B cell (primary cell): Measurements from ENCODE around the gene HOXA10. TPM values are rescaled to one million over a fixed set of nuclear protein-coding genes. Genes with fewer than 3 reads are reported as not detected.

Source experiments
- ATAC-seq: fragments of 200-7000 bp; cut with Tn5 transposase; one replicate; pipeline ENCODE4 v1.10.0; 2021; ENCODE audit warnings: low read depth, mild to moderate bottlenecking, moderate number of reproducible peaks, moderate library complexity
- CTCF ChIA-PET: fragments of 350-600 bp; sonication (Branson Sonifier 250); formaldehyde crosslinking; loops from one replicate; lab custom pipeline; 2021; ENCODE audit warnings: antibody characterized with exemption, inconsistent platforms; lab: Charles Lee
- POLR2A ChIA-PET: fragments of 350-600 bp; sonication (Branson Sonifier 250); formaldehyde crosslinking; loops from one replicate; lab custom pipeline; 2021; ENCODE audit warnings: antibody characterized with exemption; lab: Charles Lee
- DNase-seq: peaks from one replicate; pipeline ENCODE4 v3.0.0; 2013
- H2AFZ ChIP-seq: 2 replicates; pipeline ENCODE4 v1.6.1; 2012; ENCODE audit warnings: mild to moderate bottlenecking, low read depth, low read length; ENCODE audit not compliant: insufficient read depth, poor library complexity, severe bottlenecking
- H3K27ac ChIP-seq, 2 donors: 1 replicate in 1 of 2; 2 replicates in 1 of 2; pipeline ENCODE4 v1.5.1; 2012 to 2013; ENCODE audit warnings: low read length in 2 of 2, mild to moderate bottlenecking in 2 of 2, moderate library complexity in 1 of 2
- H3K27me3 ChIP-seq, 4 experiments: fragments of 200-600 bp in 1 of 4; sonication (generic) in 1 of 4; replicated peaks in 1 of 4; 1 replicate in 2 of 4; 2 replicates in 2 of 4; pipeline versions ENCODE4 v1.6.1 to v1.7.0; 2013 to 2016; ENCODE audit warnings: low read length in 3 of 4, mild to moderate bottlenecking in 2 of 4, mixed read lengths in 1 of 4, moderate library complexity in 1 of 4; ENCODE audit not compliant: insufficient read depth in 4 of 4, control insufficient read depth in 3 of 4; ENCODE audit errors: control extremely low read depth in 1 of 4
- H3K36me3 ChIP-seq, 2 experiments: replicated peaks in 1 of 2; 1 replicate in 1 of 2; 2 replicates in 1 of 2; pipeline versions ENCODE4 v1.6.1 to v1.7.1; 2013; ENCODE audit warnings: low read length in 1 of 2; ENCODE audit not compliant: insufficient read depth in 2 of 2, control insufficient read depth in 1 of 2; ENCODE audit errors: control extremely low read depth in 1 of 2, extremely low read depth in 1 of 2
- H3K4me1 ChIP-seq, 2 donors: fragments of 200-600 bp in 1 of 2; sonication (generic) in 1 of 2; 1 replicate in 1 of 2; 2 replicates in 1 of 2; pipeline versions ENCODE4 v1.5.1 to v1.6.1; 2013 to 2017; ENCODE audit warnings: low read length in 2 of 2; ENCODE audit not compliant: control insufficient read depth in 2 of 2, insufficient read depth in 2 of 2
- H3K4me2 ChIP-seq: replicated peaks from 2 replicates; pipeline ENCODE3; 2012; ENCODE audit warnings: mild to moderate bottlenecking, low read depth, low read length; ENCODE audit not compliant: poor library complexity, severe bottlenecking
- H3K4me3 ChIP-seq, 5 experiments: fragments of 200-600 bp in 1 of 5; sonication (generic) in 1 of 5; 1 replicate in 3 of 5; 2 replicates in 2 of 5; pipeline versions ENCODE4 v1.5.1 to v1.7.0; 2011 to 2016; ENCODE audit warnings: low read length in 4 of 5, mild to moderate bottlenecking in 4 of 5, low read depth in 2 of 5, control low read depth in 1 of 5, moderate library complexity in 1 of 5; ENCODE audit not compliant: insufficient read depth in 1 of 5; ENCODE audit errors: control extremely low read depth in 1 of 5, extremely low read depth in 1 of 5
- H3K79me2 ChIP-seq: fragments of 200-600 bp; sonication (generic); one replicate; pipeline ENCODE4 v1.6.0; 2016; ENCODE audit warnings: low read length; ENCODE audit not compliant: control insufficient read depth, insufficient read depth
- H3K9ac ChIP-seq: fragments of 200-600 bp; sonication (generic); 2 replicates; pipeline ENCODE4 v1.6.1; 2017; ENCODE audit warnings: mild to moderate bottlenecking, low read length, moderate library complexity
- H3K9me3 ChIP-seq, 3 donors: one replicate each; pipeline versions ENCODE4 v1.6.1 to v1.7.1; 2013; ENCODE audit warnings: low read length in 2 of 3; ENCODE audit not compliant: control insufficient read depth in 2 of 3, insufficient read depth in 1 of 3; ENCODE audit errors: control extremely low read depth in 1 of 3
- H4K20me1 ChIP-seq: 2 replicates; pipeline ENCODE4 v1.6.0; 2012; ENCODE audit warnings: mild to moderate bottlenecking, low read length; ENCODE audit not compliant: insufficient read depth, control insufficient read depth, poor library complexity, severe bottlenecking
- H3K27ac Mint-ChIP-seq: one replicate; pipeline ENCODE4 v1.8.0; 2021; ENCODE audit warnings: mixed read lengths
- H3K27me3 Mint-ChIP-seq: one replicate; pipeline ENCODE4 v1.8.0; 2021; ENCODE audit warnings: mixed read lengths
- H3K4me1 Mint-ChIP-seq: one replicate; pipeline ENCODE4 v1.8.0; 2021; ENCODE audit warnings: mixed read lengths
- H3K4me3 Mint-ChIP-seq: one replicate; pipeline ENCODE4 v1.8.0; 2021; ENCODE audit warnings: mixed read lengths
- H3K9me3 Mint-ChIP-seq: one replicate; pipeline ENCODE4 v1.8.0; 2022; ENCODE audit warnings: mixed read lengths; ENCODE audit not compliant: insufficient read depth
- EZH2 ChIP-seq: IDR thresholded peaks from 2 replicates; pipeline ENCODE4 v1.6.1; 2012; ENCODE audit warnings: borderline replicate concordance, low read depth, mild to moderate bottlenecking, moderate library complexity, low read length; ENCODE audit not compliant: insufficient read depth, poor library complexity, severe bottlenecking
- WGBS: methylation state at CpG from one replicate; pipeline ENCODE4 v1.1.5; 2013; ENCODE audit warnings: missing lambda C conversion rate; ENCODE audit not compliant: insufficient coverage; 5-methylcytosine and 5-hydroxymethylcytosine counted together
- intact Hi-C: fragments of 100-400 bp; cut with micrococcal nuclease; formaldehyde crosslinking; loops from one replicate; pipeline ENCODE4 v1.10.0; 2022
- polyA plus RNA-seq: library from polyadenylated mRNA; depleted of rRNA; stranded (reverse); fragments of >200 nt; gene quantifications from 2 replicates; pipeline ENCODE4 v1.2.3, GENCODE V29; 2012
- total RNA-seq, 2 donors: library from RNA; stranded (reverse); fragments of 120-200 nt in 1 of 2; gene quantifications; 1 replicate in 1 of 2; 2 replicates in 1 of 2; pipeline versions ENCODE4 v1.2.3 to v1.2.4, GENCODE V29; 2013 to 2022
- TF ChIP-seq, protein P1 (sequence below): fragments of 200-600 bp; IDR thresholded peaks from one replicate; pipeline ENCODE4 v1.8.0; 2022; ENCODE audit warnings: antibody characterized with exemption, mild to moderate bottlenecking

Gene HOXA10
- total and polyA plus RNA-seq, 2 donors (not counting 1 experiment from before 2014, with no cell fraction given): not detected

DNA sequence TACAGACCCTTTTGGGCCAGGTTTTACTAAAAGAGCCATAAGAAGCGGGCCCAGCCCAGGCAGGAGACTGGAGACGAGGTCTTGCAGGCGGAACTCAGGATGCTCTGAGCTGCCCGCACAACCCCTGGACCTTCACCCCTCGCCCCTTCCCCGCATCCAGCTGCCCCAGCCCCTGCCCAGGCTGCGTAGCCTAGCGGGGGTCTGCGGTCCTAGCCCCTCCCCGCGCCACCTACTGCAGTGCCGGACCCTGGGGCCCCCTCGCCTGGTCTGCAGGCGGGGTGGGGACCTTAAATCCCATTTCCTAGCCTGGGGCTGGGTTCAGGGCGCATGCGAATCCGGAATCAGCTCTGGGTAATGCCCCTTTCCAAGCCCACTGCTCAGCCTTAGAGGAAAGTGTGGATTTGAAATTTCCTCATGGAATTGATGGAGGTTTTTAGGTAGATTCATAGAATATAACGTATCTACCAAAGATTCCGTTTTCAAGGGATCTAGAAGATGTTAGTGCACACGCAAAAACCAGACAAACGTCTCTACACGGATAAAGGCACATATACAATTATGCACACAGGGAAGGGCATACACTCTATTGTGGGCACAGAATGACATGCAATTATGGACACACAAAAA lies 21.2 kb downstream of the HOXA10 start:
- H3K4me1 Mint-ChIP-seq: peaks cover 44% of the 10 kb centered on the region
- Histone ChIP-seq H3K79me2 (no peaks in the 10 kb centered on the region), H3K36me3 (no peaks in the 10 kb centered on the region), H3K4me2 (peak overlapping the region; percentile 79), H3K9ac (no peak overlapping the region), H3K4me1 (peaks cover 64 to 77% of the 10 kb centered on the region in 2 donors), H3K27me3 (peaks cover 1 to 98% (median 89%) of the 10 kb centered on the region in 4 experiments), H2AFZ (no peak overlapping the region), H3K9me3 (peaks cover 0 to 89% (median 18%) of the 10 kb centered on the region in 3 donors), H3K27ac (no peak overlapping the region), H3K4me3 (no peak overlapping the region), H4K20me1 (peaks cover 10% of the 10 kb centered on the region)
- 18% methylated on average over 12 of the region's 22 CpGs for WGBS
- intact Hi-C loops: loop anchor here (5.0 kb wide), 1 partner anchor 34 kb away; the partner anchor contains the start of gene HOXA11
- DNase-seq: no peak
- no peaks in the 10 kb centered on the region for H3K9me3 Mint-ChIP-seq
- no peak overlapping the region for H3K27ac Mint-ChIP-seq
- POLR2A ChIA-PET: no interaction called here
- CTCF ChIA-PET: interaction anchor here (0.8 to 6.9 kb wide), 5 partner anchors 9 to 1298 kb away, joined by 3 to 52 read pairs (median 3); no protein-coding TSS in a partner anchor
- H3K4me3 Mint-ChIP-seq: no peak overlapping the region
- peaks cover 71% of the 10 kb centered on the region for H3K27me3 Mint-ChIP-seq
- TF ChIP-seq EZH2: no peak
- TF ChIP-seq, protein P1, sequence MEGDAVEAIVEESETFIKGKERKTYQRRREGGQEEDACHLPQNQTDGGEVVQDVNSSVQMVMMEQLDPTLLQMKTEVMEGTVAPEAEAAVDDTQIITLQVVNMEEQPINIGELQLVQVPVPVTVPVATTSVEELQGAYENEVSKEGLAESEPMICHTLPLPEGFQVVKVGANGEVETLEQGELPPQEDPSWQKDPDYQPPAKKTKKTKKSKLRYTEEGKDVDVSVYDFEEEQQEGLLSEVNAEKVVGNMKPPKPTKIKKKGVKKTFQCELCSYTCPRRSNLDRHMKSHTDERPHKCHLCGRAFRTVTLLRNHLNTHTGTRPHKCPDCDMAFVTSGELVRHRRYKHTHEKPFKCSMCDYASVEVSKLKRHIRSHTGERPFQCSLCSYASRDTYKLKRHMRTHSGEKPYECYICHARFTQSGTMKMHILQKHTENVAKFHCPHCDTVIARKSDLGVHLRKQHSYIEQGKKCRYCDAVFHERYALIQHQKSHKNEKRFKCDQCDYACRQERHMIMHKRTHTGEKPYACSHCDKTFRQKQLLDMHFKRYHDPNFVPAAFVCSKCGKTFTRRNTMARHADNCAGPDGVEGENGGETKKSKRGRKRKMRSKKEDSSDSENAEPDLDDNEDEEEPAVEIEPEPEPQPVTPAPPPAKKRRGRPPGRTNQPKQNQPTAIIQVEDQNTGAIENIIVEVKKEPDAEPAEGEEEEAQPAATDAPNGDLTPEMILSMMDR: no peak
- ATAC-seq: no peak
